Aorta (tissue), 5 donors: Measurements from ENCODE around the gene TAF1C. TPM values are rescaled to one million over a fixed set of nuclear protein-coding genes. Genes with fewer than 3 reads are reported as not detected.

Experiments used
- ATAC-seq: fragments of 200-7000 bp; cut with Tn5 transposase; one replicate; pipeline ENCODE4 v1.9.1; 2022; ENCODE audit warnings: moderate library complexity; ENCODE audit not compliant: low FRiP score
- DNase-seq, 2 donors: peaks; one replicate each; pipeline ENCODE4 v3.0.0-alpha.2; 2020
- H3K27ac ChIP-seq, 2 donors: one replicate each; pipeline ENCODE4 v1.5.1; 2013; ENCODE audit warnings: low read length in 2 of 2, mild to moderate bottlenecking in 2 of 2, moderate library complexity in 2 of 2, control low read depth in 1 of 2, inconsistent platforms in 1 of 2, low read depth in 1 of 2
- H3K27me3 ChIP-seq, 2 donors: one replicate each; pipeline ENCODE4 v1.6.1; 2013; ENCODE audit warnings: control low read depth in 1 of 2, low read length in 1 of 2, mild to moderate bottlenecking in 1 of 2, moderate library complexity in 1 of 2; ENCODE audit not compliant: insufficient read depth in 2 of 2, control insufficient read depth in 1 of 2
- H3K36me3 ChIP-seq, 2 donors: one replicate each; pipeline ENCODE4 v1.6.1; 2013; ENCODE audit warnings: control low read depth in 1 of 2, low read length in 1 of 2, mild to moderate bottlenecking in 1 of 2; ENCODE audit not compliant: insufficient read depth in 2 of 2, control insufficient read depth in 1 of 2
- H3K4me1 ChIP-seq, 2 donors: one replicate each; pipeline ENCODE4 v1.6.1; 2013; ENCODE audit warnings: low read length in 2 of 2, control low read depth in 1 of 2, mild to moderate bottlenecking in 1 of 2, moderate library complexity in 1 of 2; ENCODE audit not compliant: insufficient read depth in 2 of 2, control insufficient read depth in 1 of 2
- H3K4me3 ChIP-seq, 2 donors: one replicate each; pipeline ENCODE4 v1.5.1; 2013; ENCODE audit warnings: low read length in 2 of 2, control low read depth in 1 of 2, mild to moderate bottlenecking in 1 of 2
- H3K9me3 ChIP-seq: one replicate; pipeline ENCODE4 v1.6.1; 2013; ENCODE audit warnings: mild to moderate bottlenecking, low read length; ENCODE audit not compliant: control insufficient read depth
- WGBS, 2 donors: extraction: QIAGEN DNeasy Blood & Tissue Kit; methylation state at CpG; one replicate each; pipeline ENCODE4 v1.1.7; 2013; 5-methylcytosine and 5-hydroxymethylcytosine counted together
- intact Hi-C, 2 donors: fragments of 100-400 bp; cut with DNase I; formaldehyde crosslinking; loops; one replicate each; pipeline versions ENCODE4 v1.14.2 to v1.15.0; 2022
- polyA plus RNA-seq, 2 donors: library from polyadenylated mRNA; stranded (reverse); fragments of 200-250 nt; gene quantifications; one replicate each; pipeline ENCODE4 v1.2.3, GENCODE V29; 2013
- total RNA-seq, 2 donors: library from RNA; stranded (reverse); fragmentation: NEBNext Ultra II Directional; extraction: Animal tissue kit (Norgen Biotek cat#: 25700); gene quantifications; one replicate each; pipeline ENCODE4 v1.2.1, GENCODE V29; 2021
- donor health status: healthy with polysubstance abuse.
- donor health status: Bipolar disorder and iron deficiency.
- donor health status: DM: no; HTN: no; CAD: no.
- donor health status: DM: no; HTN: no; CAD: no.
- donor health status: DM: yes; HTN: yes; CAD: no.

TAF1C gene
- total and polyA plus RNA-seq, 4 donors = 8.4 to 80.9 (median 48.8) TPM

DNA sequence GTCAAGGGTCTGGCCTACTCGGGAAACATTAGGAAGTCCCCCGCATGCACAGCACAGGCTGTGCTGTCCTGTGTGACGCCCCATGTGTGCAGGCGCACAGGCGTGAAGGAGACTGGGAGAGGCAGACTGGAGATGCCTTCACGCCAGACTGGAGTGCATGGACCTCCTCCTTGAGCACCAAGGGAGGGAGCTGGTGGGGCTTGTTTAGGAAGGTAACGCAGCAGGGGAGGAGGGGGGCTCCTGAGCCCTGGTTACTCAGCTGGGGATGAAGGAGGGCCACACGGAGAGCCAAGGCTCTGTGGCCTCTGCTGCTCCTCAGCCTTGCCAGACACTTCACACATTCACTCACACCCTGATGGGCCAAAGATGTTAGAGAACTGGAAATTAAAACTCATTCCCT is 49.6 kb downstream of the TAF1C start:
- ATAC-seq (no peak), DNase-seq (no peak)
- WGBS, 2 donors = 82 to 84% methylated on average over 8 of the region's 8 CpGs
- Histone ChIP-seq H3K4me1 (no peaks in the 10 kb centered on the region), H3K36me3 (no peaks in the 10 kb centered on the region), H3K27ac (no peak overlapping the region), H3K27me3 (no peaks in the 10 kb centered on the region), H3K4me3 (no peak overlapping the region), H3K9me3 (no peaks in the 10 kb centered on the region)
- intact Hi-C loops = no loop called here

DNA sequence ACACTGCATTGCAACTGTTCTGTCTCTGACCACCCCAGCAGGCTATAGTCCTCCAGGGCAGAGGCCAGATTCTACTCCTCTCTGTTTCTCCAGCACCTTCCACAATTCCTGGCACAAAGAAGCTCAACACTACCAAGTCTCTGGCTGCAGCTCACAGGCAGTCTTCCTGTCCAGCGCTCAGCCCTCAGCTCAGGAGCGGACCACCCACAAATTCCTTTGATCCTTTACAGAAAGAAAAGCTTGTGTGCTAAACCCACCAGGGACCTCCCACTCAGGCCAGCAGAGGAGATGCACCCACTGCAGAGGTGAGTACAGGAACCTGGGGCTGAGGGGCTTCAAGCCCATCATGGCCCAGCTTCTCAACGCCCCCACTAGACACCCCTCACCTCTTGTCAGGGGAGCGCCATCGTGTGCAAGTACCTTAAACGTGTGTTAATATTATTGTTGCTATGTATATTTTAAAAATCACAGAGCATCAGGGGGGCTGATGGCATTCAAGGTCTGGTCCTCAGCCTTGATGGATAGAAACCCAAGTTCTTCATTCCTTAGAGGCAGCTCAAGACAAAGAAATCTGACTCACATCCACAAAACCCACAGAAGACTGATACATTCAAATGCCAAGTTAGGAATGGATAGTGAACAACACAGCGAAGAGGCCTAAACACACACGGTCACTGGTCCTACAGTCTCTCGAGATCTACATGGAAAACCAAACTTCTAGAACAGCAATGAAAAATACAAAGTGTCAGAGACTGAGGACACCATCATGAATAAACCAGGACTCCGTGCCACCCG is 50.3 kb downstream of the TAF1C start:
- intact Hi-C loops = no loop called here
- no peak for ATAC-seq
- no peaks in the 10 kb centered on the region for H3K27me3 ChIP-seq
- no peaks in the 10 kb centered on the region for H3K4me1 ChIP-seq
- no peak overlapping the region for H3K27ac ChIP-seq
- H3K4me3 ChIP-seq = no peak overlapping the region
- WGBS, 2 donors = 91% methylated on average over 11 of the region's 11 CpGs
- no peaks in the 10 kb centered on the region for H3K36me3 ChIP-seq
- DNase-seq = no peak
- H3K9me3 ChIP-seq = no peaks in the 10 kb centered on the region

DNA sequence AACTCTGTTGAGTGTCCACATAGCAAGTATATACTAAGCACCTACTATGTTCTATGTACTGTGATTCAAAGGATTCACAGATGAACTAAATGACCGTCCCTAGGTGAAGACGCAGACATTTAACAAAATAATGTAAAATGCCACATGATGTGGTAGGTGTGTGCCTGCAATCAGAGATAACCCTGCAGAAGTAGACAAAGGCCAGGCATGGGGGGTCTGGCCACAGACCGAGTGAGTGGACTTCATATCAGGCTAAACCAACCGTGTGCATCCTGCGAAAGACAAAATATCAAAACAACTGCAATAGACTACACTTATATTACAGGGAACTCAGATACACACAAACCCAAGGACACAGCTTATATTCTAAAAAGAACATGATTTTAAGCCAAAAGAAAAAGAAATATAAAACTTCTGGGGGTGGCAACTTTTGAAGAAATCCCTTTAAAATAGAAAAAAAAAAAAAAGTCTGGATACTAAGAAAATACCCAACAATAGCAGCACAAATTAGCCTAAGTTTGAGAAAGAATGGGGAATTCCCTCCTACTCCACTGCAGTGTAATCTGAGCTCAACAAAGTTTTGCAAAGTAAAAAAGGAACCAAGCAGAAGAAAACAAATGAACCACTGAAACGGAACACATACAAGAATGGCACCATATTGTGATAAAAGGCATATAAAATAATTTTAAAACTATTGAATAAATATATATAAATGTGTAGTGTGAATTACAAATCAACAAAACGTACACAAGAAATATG is 54.2 kb downstream of the TAF1C start:
- no peak for DNase-seq
- Histone ChIP-seq H3K4me3 (no peak overlapping the region), H3K4me1 (no peaks in the 10 kb centered on the region), H3K36me3 (peaks cover 0 to 2% of the 10 kb centered on the region in 2 donors), H3K9me3 (no peaks in the 10 kb centered on the region), H3K27ac (no peak overlapping the region), H3K27me3 (no peaks in the 10 kb centered on the region)
- intact Hi-C loops = no loop called here
- no peak for ATAC-seq
- 78 to 86% methylated on average over 7 of the region's 7 CpGs for WGBS, 2 donors

DNA sequence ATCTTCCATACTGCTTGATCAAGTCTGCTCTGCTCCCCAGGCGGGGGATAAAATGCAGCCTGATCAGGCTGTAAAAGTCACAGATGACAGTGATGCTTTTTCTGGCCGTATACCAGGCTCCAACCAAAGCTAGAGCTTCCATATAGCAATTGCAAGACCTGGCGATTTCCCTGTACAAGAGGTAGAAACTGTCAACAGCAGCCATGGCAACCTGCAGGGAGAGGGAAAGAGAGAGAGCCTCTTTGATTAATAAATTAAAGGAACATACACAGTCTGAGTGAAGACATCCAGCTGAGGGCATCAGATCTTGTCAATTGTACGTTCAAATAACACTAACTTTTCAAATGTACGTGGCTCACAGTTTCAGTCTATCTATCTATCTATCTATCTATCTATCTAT is 55.7 kb downstream of the TAF1C start:
- no peaks in the 10 kb centered on the region for H3K9me3 ChIP-seq
- intact Hi-C loops = no loop called here

More for the DNA sequence above, 55.7 kb downstream of the TAF1C start:
- H3K4me1 ChIP-seq = no peaks in the 10 kb centered on the region
- DNase-seq (no peak), ATAC-seq (no peak)
- H3K36me3 ChIP-seq = peaks cover 0 to 2% of the 10 kb centered on the region in 2 donors
- WGBS, 2 donors = 83 to 85% methylated on average over 5 of the region's 5 CpGs
- no peak overlapping the region for H3K27ac ChIP-seq
- no peaks in the 10 kb centered on the region for H3K27me3 ChIP-seq
- H3K4me3 ChIP-seq = no peak overlapping the region

Other genes starting within 250 kb of the TAF1C start
- gene OSGIN1, start 233.8 kb downstream of the TAF1C start, total RNA-seq = 10 to 100 TPM; 10.3 to 13.6 TPM
- gene OSGIN1, start 233.8 kb downstream of the TAF1C start, polyA plus RNA-seq = 10 to 100 TPM; 10.0 to 13.7 TPM
- under 1 TPM; 0.23 to 0.75 TPM for gene NECAB2, start 218.8 kb downstream of the TAF1C start, total RNA-seq
- not detected for gene NECAB2, start 218.8 kb downstream of the TAF1C start, polyA plus RNA-seq
- not detected for gene SLC38A8, start 144.3 kb downstream of the TAF1C start, total RNA-seq
- gene SLC38A8, start 144.3 kb downstream of the TAF1C start, polyA plus RNA-seq = not detected
- gene MBTPS1, start 70.1 kb downstream of the TAF1C start, total RNA-seq = 100 to 1,000 TPM in 1 of 2 donors, 10 to 100 TPM in 1; 75.0 to 108 TPM
- 10 to 100 TPM; 28.9 to 68.3 TPM for gene MBTPS1, start 70.1 kb downstream of the TAF1C start, polyA plus RNA-seq
- gene HSDL1, start 41.9 kb downstream of the TAF1C start, total RNA-seq = 10 to 100 TPM; 14.6 to 20.5 TPM
- 10 to 100 TPM; 11.4 to 19.0 TPM for gene HSDL1, start 41.9 kb downstream of the TAF1C start, polyA plus RNA-seq
- under 1 TPM; 0.19 to 0.48 TPM for gene DNAAF1, start 41.7 kb downstream of the TAF1C start, total RNA-seq
- 1 to 10 TPM in 1 of 2 donors, not detected in 1; 1.4 TPM for gene DNAAF1, start 41.7 kb downstream of the TAF1C start, polyA plus RNA-seq
- gene ADAD2, start 4.1 kb upstream of the TAF1C start, total RNA-seq = under 1 TPM in 1 of 2 donors, not detected in 1; 0.33 TPM
- gene ADAD2, start 4.1 kb upstream of the TAF1C start, polyA plus RNA-seq = 1 to 10 TPM in 1 of 2 donors, not detected in 1; 1.0 TPM
- not detected for gene KCNG4, start 53.0 kb upstream of the TAF1C start, total RNA-seq
- gene KCNG4, start 53.0 kb upstream of the TAF1C start, polyA plus RNA-seq = under 1 TPM; 0.03 to 0.13 TPM
- gene WFDC1, start 107.8 kb upstream of the TAF1C start, total RNA-seq = 10 to 100 TPM; 11.8 to 33.5 TPM
- gene WFDC1, start 107.8 kb upstream of the TAF1C start, polyA plus RNA-seq = 10 to 100 TPM; 23.0 to 72.2 TPM
- gene ATP2C2, start 181.5 kb upstream of the TAF1C start, total RNA-seq = under 1 TPM in 1 of 2 donors, not detected in 1; 0.49 TPM
- gene ATP2C2, start 181.5 kb upstream of the TAF1C start, polyA plus RNA-seq = 1 to 10 TPM in 1 of 2 donors, not detected in 1; 4.3 TPM